ENCODE results near the gene SLC13A2. TPM values are rescaled to one million over a fixed set of nuclear protein-coding genes. Genes with fewer than 3 reads are reported as not detected.
A peak's percentile ranks its signal among the peaks of the same experiment; 100 is the strongest.
"Not testable (repeated sequence)": the region's sequence is repeated elsewhere in the genome, so short reads cannot be mapped to it uniquely, and the experiment has no call there.

Gene SLC13A2
- total RNA-seq, 1 experiment from 2014 or later = not detected

- ChIA-PET CTCF (no interaction called here), POLR2A (no interaction called here)
- no peaks in the 10 kb centered on the region for H3K36me3 ChIP-seq (ENCODE audit: control insufficient read depth, insufficient read depth, low read length)
- H3K4me1 ChIP-seq (ENCODE audit: control insufficient read depth, insufficient read depth, low read length) = no peaks in the 10 kb centered on the region
- DNase-seq (ENCODE audit: low read depth, low spot score) (no peak), ATAC-seq (peak; percentile 90)
- no peaks in the 10 kb centered on the region for H3K9me3 ChIP-seq (ENCODE audit: control insufficient read depth, insufficient read depth, low read depth, low read length)
- intact Hi-C loops (cut with micrococcal nuclease; ENCODE audit: unreplicated experiment) = no loop called here
- H3K4me3 ChIP-seq (ENCODE audit: low read depth in 2 of 2, low read length in 2 of 2) = no peak overlapping the region
- no peak for TF ChIP-seq POLR2AphosphoS5 (IDR thresholded peaks at IDR 0.05; ENCODE audit: low read depth, low read length)
- TF ChIP-seq REST (IDR thresholded peaks at IDR 0.05; ENCODE audit: insufficient read depth in 1 of 2, low read depth in 2 of 2, low read length in 1 of 2) = no peak
- TF ChIP-seq CTCF (IDR thresholded peaks at IDR 0.05) = peak; percentile 51; the same call in 1 of the 2 replicates
- no peaks in the 10 kb centered on the region for H3K27me3 ChIP-seq (ENCODE audit: control insufficient read depth, insufficient read depth, low read length)
- no TSS peak for BruUV-seq (replicated peaks)
- in situ Hi-C loops (cut with HindIII; ENCODE audit: low pct_unique_long_range_greater_than_20kb, low sequenced_read_pairs) = no loop called here
- H3K27ac ChIP-seq (ENCODE audit: low read length) = no peak overlapping the region
These were observed 47.3 kb upstream of the SLC13A2 start for GRCh38 chr17:28426081-28426519.

- TF ChIP-seq TCF7L2 (IDR thresholded peaks at IDR 0.05; ENCODE audit: low read depth, low read length) (no peak), REST (IDR thresholded peaks at IDR 0.05; ENCODE audit: insufficient read depth in 1 of 2, low read depth in 2 of 2, low read length in 1 of 2) (no peak), SIN3A (IDR thresholded peaks at IDR 0.05; ENCODE audit: borderline replicate concordance, insufficient read depth, low read depth, low read length) (no peak), POLR2AphosphoS5 (IDR thresholded peaks at IDR 0.05; ENCODE audit: low read depth, low read length) (no peak), CTCF (IDR thresholded peaks at IDR 0.05) (no peak)
- intact Hi-C loops (cut with micrococcal nuclease; ENCODE audit: unreplicated experiment) = no loop called here
- DNase-seq (ENCODE audit: low read depth, low spot score) (no peak), ATAC-seq (no peak)
- POLR2A ChIA-PET = no interaction called here
- H3K36me3 ChIP-seq (ENCODE audit: control insufficient read depth, insufficient read depth, low read length) = no peaks in the 10 kb centered on the region
- CTCF ChIA-PET = interaction anchor here (0.6 to 0.7 kb wide), 3 partner anchors 18 to 622 kb away, joined by 4 to 5 read pairs (median 4); no protein-coding TSS in a partner anchor
- H3K4me1 ChIP-seq (ENCODE audit: control insufficient read depth, insufficient read depth, low read length) = no peaks in the 10 kb centered on the region
- peaks cover 3% of the 10 kb centered on the region; the same call in 1 of the 2 replicates for H3K27me3 ChIP-seq (ENCODE audit: control insufficient read depth, insufficient read depth, low read length)
- H3K4me3 ChIP-seq (ENCODE audit: low read depth in 2 of 2, low read length in 2 of 2) = no peak overlapping the region
- BruUV-seq (replicated peaks) = no TSS peak
- no peak overlapping the region for H3K27ac ChIP-seq (ENCODE audit: low read length)
- no peaks in the 10 kb centered on the region for H3K9me3 ChIP-seq (ENCODE audit: control insufficient read depth, insufficient read depth, low read depth, low read length)
- in situ Hi-C loops (cut with HindIII; ENCODE audit: low pct_unique_long_range_greater_than_20kb, low sequenced_read_pairs) = no loop called here
These were observed 46.1 kb upstream of the SLC13A2 start for GRCh38 chr17:28427371-28427770.

GRCh38 chr17:28427982-28428381 is 45.5 kb upstream of the SLC13A2 start:
- H3K4me3 ChIP-seq (ENCODE audit: low read depth in 2 of 2, low read length in 2 of 2); ATAC-seq; DNase-seq (ENCODE audit: low read depth, low spot score); H3K36me3 ChIP-seq (ENCODE audit: control insufficient read depth, insufficient read depth, low read length); H3K4me1 ChIP-seq (ENCODE audit: control insufficient read depth, insufficient read depth, low read length); H3K27ac ChIP-seq (ENCODE audit: low read length); H3K27me3 ChIP-seq (ENCODE audit: control insufficient read depth, insufficient read depth, low read length); intact Hi-C loops (cut with micrococcal nuclease; ENCODE audit: unreplicated experiment); BruUV-seq (replicated peaks); H3K9me3 ChIP-seq (ENCODE audit: control insufficient read depth, insufficient read depth, low read depth, low read length); in situ Hi-C loops (cut with HindIII; ENCODE audit: low pct_unique_long_range_greater_than_20kb, low sequenced_read_pairs): not testable (repeated sequence)
- ChIA-PET CTCF (interaction anchor here (0.6 to 0.7 kb wide), 2 partner anchors 18 to 79 kb away, joined by 4 to 5 read pairs; no protein-coding TSS in a partner anchor), POLR2A (interaction anchor here (0.6 kb wide), 1 partner anchor 10 kb away, joined by 3 read pairs; no protein-coding TSS in a partner anchor)
